ENCODE measurements around the gene LRRC8B.

- no peak for TF ChIP-seq CTCF (IDR thresholded peaks at IDR 0.05)
- no peak for TF ChIP-seq POLR2A (IDR thresholded peaks at IDR 0.05)
- TF ChIP-seq EP300 (IDR thresholded peaks at IDR 0.05), result no peak
These were observed 65.9 kb downstream of the LRRC8B start for GRCh38 chr1:89590341-89591080.
